Measurements from ENCODE around the gene ZHX3.
A peak's percentile ranks its signal among the peaks of the same experiment; 100 is the strongest.

The ZHX3 gene

DNA sequence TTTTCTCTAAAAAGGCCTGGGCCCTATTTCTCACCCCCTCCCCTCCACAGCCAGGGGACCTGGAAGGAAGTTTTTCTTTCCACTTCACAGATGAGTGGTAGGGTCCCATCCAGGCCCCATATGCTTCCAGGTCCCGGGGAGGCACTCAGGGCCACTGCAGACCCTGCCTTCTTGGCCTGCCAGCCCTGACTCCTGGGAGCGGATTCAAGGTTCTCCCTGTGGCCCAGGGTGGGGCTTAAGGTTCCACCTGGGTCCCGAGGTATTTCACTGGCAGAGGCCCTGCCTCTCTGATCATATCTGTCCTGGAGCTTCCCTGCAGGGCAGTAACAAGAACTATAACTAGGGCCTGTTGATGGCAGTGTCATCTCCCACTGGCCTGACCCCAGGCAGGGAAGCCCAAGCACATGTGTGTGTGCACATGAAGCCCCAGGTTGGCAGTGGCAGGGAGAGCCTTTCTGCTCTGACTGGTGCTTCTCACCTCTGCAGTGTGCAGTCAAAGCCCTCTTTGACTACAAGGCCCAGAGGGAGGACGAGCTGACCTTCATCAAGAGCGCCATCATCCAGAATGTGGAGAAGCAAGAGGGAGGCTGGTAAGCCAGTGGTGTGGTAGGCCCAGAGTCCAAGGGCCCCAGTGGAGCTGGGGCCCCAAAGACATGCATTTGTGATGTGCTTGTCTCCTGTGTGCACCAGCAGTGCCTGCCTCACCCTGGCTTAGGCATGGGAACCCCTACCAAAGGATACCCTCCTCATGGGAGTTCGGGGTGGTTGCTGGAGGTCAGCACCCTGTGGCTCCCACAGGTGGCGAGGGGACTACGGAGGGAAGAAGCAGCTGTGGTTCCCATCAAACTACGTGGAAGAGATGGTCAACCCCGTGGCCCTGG is 149.0 kb downstream of the ZHX3 start:
- Histone ChIP-seq H3K4me3 (replicated peaks; ENCODE audit: insufficient read depth, low read length) (no peak overlapping the region), H3K27ac (replicated peaks) (no peak overlapping the region), H3K27me3 (ENCODE audit: insufficient read depth, poor library complexity, severe bottlenecking) (peaks cover 10% of the 10 kb centered on the region)
- no peak for DNase-seq (ENCODE audit: low read depth in 1 of 2, low spot score in 1 of 2)
- TF ChIP-seq POLR2AphosphoS5 (IDR thresholded peaks at IDR 0.05; ENCODE audit: low read depth): no peak
- no peak for TF ChIP-seq GABPA (IDR thresholded peaks at IDR 0.05; ENCODE audit: low read depth)
- TF ChIP-seq, protein P1, sequence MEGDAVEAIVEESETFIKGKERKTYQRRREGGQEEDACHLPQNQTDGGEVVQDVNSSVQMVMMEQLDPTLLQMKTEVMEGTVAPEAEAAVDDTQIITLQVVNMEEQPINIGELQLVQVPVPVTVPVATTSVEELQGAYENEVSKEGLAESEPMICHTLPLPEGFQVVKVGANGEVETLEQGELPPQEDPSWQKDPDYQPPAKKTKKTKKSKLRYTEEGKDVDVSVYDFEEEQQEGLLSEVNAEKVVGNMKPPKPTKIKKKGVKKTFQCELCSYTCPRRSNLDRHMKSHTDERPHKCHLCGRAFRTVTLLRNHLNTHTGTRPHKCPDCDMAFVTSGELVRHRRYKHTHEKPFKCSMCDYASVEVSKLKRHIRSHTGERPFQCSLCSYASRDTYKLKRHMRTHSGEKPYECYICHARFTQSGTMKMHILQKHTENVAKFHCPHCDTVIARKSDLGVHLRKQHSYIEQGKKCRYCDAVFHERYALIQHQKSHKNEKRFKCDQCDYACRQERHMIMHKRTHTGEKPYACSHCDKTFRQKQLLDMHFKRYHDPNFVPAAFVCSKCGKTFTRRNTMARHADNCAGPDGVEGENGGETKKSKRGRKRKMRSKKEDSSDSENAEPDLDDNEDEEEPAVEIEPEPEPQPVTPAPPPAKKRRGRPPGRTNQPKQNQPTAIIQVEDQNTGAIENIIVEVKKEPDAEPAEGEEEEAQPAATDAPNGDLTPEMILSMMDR (IDR thresholded peaks at IDR 0.05; ENCODE audit: insufficient read depth, low read length): no peak
- no peak for TF ChIP-seq SPI1 (IDR thresholded peaks at IDR 0.05; ENCODE audit: borderline replicate concordance, low read depth)
- TF ChIP-seq, protein P2, sequence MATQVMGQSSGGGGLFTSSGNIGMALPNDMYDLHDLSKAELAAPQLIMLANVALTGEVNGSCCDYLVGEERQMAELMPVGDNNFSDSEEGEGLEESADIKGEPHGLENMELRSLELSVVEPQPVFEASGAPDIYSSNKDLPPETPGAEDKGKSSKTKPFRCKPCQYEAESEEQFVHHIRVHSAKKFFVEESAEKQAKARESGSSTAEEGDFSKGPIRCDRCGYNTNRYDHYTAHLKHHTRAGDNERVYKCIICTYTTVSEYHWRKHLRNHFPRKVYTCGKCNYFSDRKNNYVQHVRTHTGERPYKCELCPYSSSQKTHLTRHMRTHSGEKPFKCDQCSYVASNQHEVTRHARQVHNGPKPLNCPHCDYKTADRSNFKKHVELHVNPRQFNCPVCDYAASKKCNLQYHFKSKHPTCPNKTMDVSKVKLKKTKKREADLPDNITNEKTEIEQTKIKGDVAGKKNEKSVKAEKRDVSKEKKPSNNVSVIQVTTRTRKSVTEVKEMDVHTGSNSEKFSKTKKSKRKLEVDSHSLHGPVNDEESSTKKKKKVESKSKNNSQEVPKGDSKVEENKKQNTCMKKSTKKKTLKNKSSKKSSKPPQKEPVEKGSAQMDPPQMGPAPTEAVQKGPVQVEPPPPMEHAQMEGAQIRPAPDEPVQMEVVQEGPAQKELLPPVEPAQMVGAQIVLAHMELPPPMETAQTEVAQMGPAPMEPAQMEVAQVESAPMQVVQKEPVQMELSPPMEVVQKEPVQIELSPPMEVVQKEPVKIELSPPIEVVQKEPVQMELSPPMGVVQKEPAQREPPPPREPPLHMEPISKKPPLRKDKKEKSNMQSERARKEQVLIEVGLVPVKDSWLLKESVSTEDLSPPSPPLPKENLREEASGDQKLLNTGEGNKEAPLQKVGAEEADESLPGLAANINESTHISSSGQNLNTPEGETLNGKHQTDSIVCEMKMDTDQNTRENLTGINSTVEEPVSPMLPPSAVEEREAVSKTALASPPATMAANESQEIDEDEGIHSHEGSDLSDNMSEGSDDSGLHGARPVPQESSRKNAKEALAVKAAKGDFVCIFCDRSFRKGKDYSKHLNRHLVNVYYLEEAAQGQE (IDR thresholded peaks at IDR 0.05; ENCODE audit: insufficient replicate concordance, low read depth): no peak

DNA sequence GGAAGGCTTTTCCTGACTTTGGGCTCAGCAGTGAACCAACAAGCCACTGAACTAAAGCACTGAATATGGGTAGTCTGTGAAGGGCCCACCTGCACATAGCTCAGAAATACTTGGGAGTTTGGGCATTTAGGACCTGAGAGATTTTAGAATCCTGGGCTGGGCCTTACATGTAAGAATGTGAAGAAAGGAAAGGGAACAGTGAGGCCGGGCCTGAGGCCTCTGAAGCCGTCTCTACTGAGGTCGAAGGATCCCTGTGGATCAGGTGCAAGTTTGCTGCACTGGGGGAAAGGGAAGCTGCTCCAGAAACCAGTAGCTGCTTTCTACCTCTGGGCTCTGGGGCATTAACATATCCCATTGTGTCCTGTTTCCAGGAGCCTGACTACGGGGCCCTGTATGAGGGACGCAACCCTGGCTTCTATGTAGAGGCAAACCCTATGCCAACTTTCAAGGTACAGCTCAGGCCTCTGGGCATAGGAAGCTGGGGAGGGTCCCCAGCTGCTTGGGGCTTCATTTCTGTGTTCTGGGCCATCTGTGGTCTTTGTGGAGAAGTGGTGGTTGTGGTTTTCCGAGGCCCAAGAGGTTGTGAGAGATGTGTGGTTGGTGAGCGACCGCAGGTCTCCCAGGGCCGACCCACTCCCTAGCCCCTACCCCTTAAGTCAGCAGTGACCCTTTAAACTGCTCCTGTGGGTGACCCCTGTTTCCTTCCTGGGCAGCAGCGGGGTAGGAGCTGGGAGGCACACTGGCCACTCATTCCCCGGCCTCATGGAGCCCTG is 149.9 kb downstream of the ZHX3 start:
- H3K27me3 ChIP-seq (ENCODE audit: insufficient read depth, poor library complexity, severe bottlenecking): peaks cover 10% of the 10 kb centered on the region
- no peak overlapping the region for H3K27ac ChIP-seq (replicated peaks)
- TF ChIP-seq, protein P2 (IDR thresholded peaks at IDR 0.05; ENCODE audit: insufficient replicate concordance, low read depth): no peak
- TF ChIP-seq POLR2AphosphoS5 (IDR thresholded peaks at IDR 0.05; ENCODE audit: low read depth) (peak; percentile 78), GABPA (IDR thresholded peaks at IDR 0.05; ENCODE audit: low read depth) (no peak)
- H3K4me3 ChIP-seq (replicated peaks; ENCODE audit: insufficient read depth, low read length): no peak overlapping the region
- peak in 1 of 2 experiments; percentile 53 for DNase-seq (ENCODE audit: low read depth in 1 of 2, low spot score in 1 of 2)

DNA sequence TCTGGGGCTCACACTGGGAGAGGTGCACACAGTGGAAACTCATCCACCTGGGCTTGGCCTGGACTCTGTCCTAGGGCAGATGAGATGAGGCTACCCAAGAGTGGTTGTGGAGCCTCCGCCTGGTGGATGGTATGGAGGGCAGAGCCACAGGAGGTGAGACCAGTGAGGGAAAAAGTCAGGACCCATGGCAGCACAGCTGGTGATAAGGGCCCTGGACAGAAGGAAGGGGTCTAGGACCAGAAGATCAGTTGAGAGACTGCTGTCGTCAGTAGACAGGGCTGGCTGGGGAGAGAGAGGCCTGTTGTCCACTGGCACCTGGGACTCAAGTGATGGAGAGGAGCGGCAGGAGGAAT is 150.4 kb downstream of the ZHX3 start:
- no peak overlapping the region for H3K27ac ChIP-seq (replicated peaks)
- no peak for TF ChIP-seq GABPA (IDR thresholded peaks at IDR 0.05; ENCODE audit: low read depth)
- no peak overlapping the region for H3K4me3 ChIP-seq (replicated peaks; ENCODE audit: insufficient read depth, low read length)
- H3K27me3 ChIP-seq (ENCODE audit: insufficient read depth, poor library complexity, severe bottlenecking): peaks cover 10% of the 10 kb centered on the region
- no peak for DNase-seq (ENCODE audit: low read depth in 1 of 2, low spot score in 1 of 2)

DNA sequence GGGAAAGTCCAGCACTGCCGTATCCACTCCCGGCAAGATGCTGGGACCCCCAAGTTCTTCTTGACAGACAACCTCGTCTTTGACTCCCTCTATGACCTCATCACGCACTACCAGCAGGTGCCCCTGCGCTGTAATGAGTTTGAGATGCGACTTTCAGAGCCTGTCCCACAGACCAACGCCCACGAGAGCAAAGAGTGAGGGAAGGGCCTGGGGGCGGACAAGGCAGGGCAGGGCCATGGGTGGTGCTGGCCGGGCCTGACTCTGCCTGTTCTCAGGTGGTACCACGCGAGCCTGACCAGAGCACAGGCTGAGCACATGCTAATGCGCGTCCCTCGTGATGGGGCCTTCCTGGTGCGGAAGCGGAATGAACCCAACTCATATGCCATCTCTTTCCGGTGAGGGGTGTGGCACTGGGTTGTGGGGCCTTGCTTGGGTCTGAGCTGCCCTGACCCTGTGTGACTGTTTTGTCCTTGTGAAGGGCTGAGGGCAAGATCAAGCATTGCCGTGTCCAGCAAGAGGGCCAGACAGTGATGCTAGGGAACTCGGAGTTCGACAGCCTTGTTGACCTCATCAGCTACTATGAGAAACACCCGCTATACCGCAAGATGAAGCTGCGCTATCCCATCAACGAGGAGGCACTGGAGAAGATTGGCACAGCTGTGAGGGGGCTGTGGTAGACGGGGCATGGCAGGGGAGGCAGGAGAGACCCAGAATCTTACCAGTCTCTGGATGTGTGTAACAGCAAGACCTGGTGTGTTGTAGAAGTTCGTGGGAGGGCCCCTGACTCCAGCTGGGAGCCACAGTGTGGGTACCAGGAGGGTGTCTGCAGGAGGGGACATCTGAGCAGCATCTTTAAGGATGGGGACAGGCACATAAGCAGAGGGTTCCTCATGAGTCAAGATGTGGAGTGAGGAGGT is 151.1 kb downstream of the ZHX3 start:
- TF ChIP-seq, protein P2 (IDR thresholded peaks at IDR 0.05; ENCODE audit: insufficient replicate concordance, low read depth): no peak
- no peak for TF ChIP-seq SPI1 (IDR thresholded peaks at IDR 0.05; ENCODE audit: borderline replicate concordance, low read depth)
- TF ChIP-seq, protein P1 (IDR thresholded peaks at IDR 0.05; ENCODE audit: insufficient read depth, low read length): no peak
- no peak for TF ChIP-seq POLR2AphosphoS5 (IDR thresholded peaks at IDR 0.05; ENCODE audit: low read depth)
- TF ChIP-seq GABPA (IDR thresholded peaks at IDR 0.05; ENCODE audit: low read depth): no peak
- H3K27me3 ChIP-seq (ENCODE audit: insufficient read depth, poor library complexity, severe bottlenecking): peaks cover 10% of the 10 kb centered on the region
- no peak for DNase-seq (ENCODE audit: low read depth in 1 of 2, low spot score in 1 of 2)

More for the DNA sequence above, 151.1 kb downstream of the ZHX3 start:
- no peak overlapping the region for H3K4me3 ChIP-seq (replicated peaks; ENCODE audit: insufficient read depth, low read length)
- H3K27ac ChIP-seq (replicated peaks): no peak overlapping the region
